CD14-positive monocyte (primary cell): ENCODE measurements around the gene DAP3. TPM values are rescaled to one million over a fixed set of nuclear protein-coding genes. Genes with fewer than 3 reads are reported as not detected.
"Not testable (repeated sequence)": the region's sequence is repeated elsewhere in the genome, so short reads cannot be mapped to it uniquely, and the experiment has no call there.

Experiments
- DNase-seq, 3 donors: peaks; one replicate each; pipeline ENCODE4 v3.0.0-alpha.2; 2011 to 2022
- H2AFZ ChIP-seq: 2 replicates; pipeline ENCODE4 v1.6.0; 2012; ENCODE audit warnings: mild to moderate bottlenecking, low read depth, low read length, inconsistent platforms; ENCODE audit not compliant: insufficient read depth, poor library complexity, severe bottlenecking
- H3K27ac ChIP-seq, 2 donors: 1 replicate in 1 of 2; 2 replicates in 1 of 2; pipeline ENCODE4 v1.5.1; 2012 to 2013; ENCODE audit warnings: low read length in 2 of 2, control low read depth in 1 of 2, inconsistent platforms in 1 of 2, low read depth in 1 of 2, mild to moderate bottlenecking in 1 of 2
- H3K27me3 ChIP-seq, 2 donors: one replicate each; pipeline versions ENCODE4 v1.6.0 to v1.6.1; 2011 to 2013; ENCODE audit warnings: low read length in 2 of 2; ENCODE audit not compliant: control insufficient read depth in 2 of 2, insufficient read depth in 2 of 2
- H3K36me3 ChIP-seq, 2 donors: replicated peaks in 1 of 2; 1 replicate in 1 of 2; 2 replicates in 1 of 2; pipeline versions ENCODE4 v1.5.1 to v1.6.1; 2012 to 2013; ENCODE audit warnings: low read length in 2 of 2, control low read depth in 1 of 2, inconsistent platforms in 1 of 2, mild to moderate bottlenecking in 1 of 2; ENCODE audit not compliant: insufficient read depth in 2 of 2, control insufficient read depth in 1 of 2
- H3K4me1 ChIP-seq, 2 donors: 1 replicate in 1 of 2; 2 replicates in 1 of 2; pipeline versions ENCODE4 v1.5.1 to v1.6.1; 2012 to 2013; ENCODE audit warnings: low read length in 2 of 2, control low read depth in 1 of 2, inconsistent platforms in 1 of 2, mild to moderate bottlenecking in 1 of 2, moderate library complexity in 1 of 2; ENCODE audit not compliant: insufficient read depth in 2 of 2, control insufficient read depth in 1 of 2
- H3K4me2 ChIP-seq: replicated peaks from 2 replicates; pipeline ENCODE3; 2012; ENCODE audit warnings: low read length, moderate library complexity, mild to moderate bottlenecking; ENCODE audit not compliant: poor library complexity, severe bottlenecking; ENCODE audit errors: extremely low read depth
- H3K4me3 ChIP-seq, 3 experiments: fragments of 200-600 bp in 1 of 3; sonication (generic) in 1 of 3; replicated peaks in 1 of 3; 1 replicate in 2 of 3; 2 replicates in 1 of 3; pipeline ENCODE4 v1.5.1; 2011 to 2013; ENCODE audit warnings: low read length in 3 of 3, mild to moderate bottlenecking in 3 of 3, control low read depth in 2 of 3, low read depth in 2 of 3, inconsistent platforms in 1 of 3, moderate library complexity in 1 of 3
- H3K79me2 ChIP-seq: 2 replicates; pipeline ENCODE4 v1.6.0; 2012; ENCODE audit warnings: mild to moderate bottlenecking, control low read depth, inconsistent platforms, low read length, moderate library complexity; ENCODE audit not compliant: insufficient read depth
- H3K9ac ChIP-seq: 2 replicates; pipeline ENCODE4 v1.6.0; 2017; ENCODE audit warnings: low read length, mild to moderate bottlenecking; ENCODE audit not compliant: insufficient read depth, poor library complexity, severe bottlenecking
- H3K9me3 ChIP-seq, 2 donors: replicated peaks in 1 of 2; 1 replicate in 1 of 2; 2 replicates in 1 of 2; pipeline versions ENCODE4 v1.5.1 to v1.6.1; 2012 to 2013; ENCODE audit warnings: low read length in 2 of 2, control low read depth in 1 of 2; ENCODE audit not compliant: control insufficient read depth in 1 of 2, insufficient read depth in 1 of 2
- H4K20me1 ChIP-seq: 2 replicates; pipeline ENCODE4 v1.6.0; 2012; ENCODE audit warnings: mild to moderate bottlenecking, low read length, control low read depth, moderate library complexity; ENCODE audit not compliant: insufficient read depth
- H3K27ac Mint-ChIP-seq, 7 donors: one replicate each; pipeline ENCODE4 v1.8.0; 2020; ENCODE audit warnings: mild to moderate bottlenecking in 7 of 7, mixed read lengths in 7 of 7, moderate library complexity in 6 of 7, inconsistent platforms in 2 of 7
- H3K27me3 Mint-ChIP-seq, 3 donors: one replicate each; pipeline ENCODE4 v1.8.0; 2021 to 2022; ENCODE audit warnings: low read depth in 3 of 3, mild to moderate bottlenecking in 3 of 3, mixed read lengths in 3 of 3, moderate library complexity in 3 of 3, inconsistent platforms in 1 of 3
- H3K36me3 Mint-ChIP-seq, 2 donors: one replicate each; pipeline ENCODE4 v1.8.0; 2020; ENCODE audit warnings: mixed read lengths in 2 of 2, inconsistent platforms in 1 of 2, mild to moderate bottlenecking in 1 of 2
- H3K4me1 Mint-ChIP-seq: one replicate; pipeline ENCODE4 v1.8.0; 2020; ENCODE audit warnings: mild to moderate bottlenecking, mixed read lengths
- H3K4me3 Mint-ChIP-seq, 2 donors: one replicate each; pipeline ENCODE4 v1.8.0; 2020; ENCODE audit warnings: mild to moderate bottlenecking in 2 of 2, mixed read lengths in 2 of 2, moderate library complexity in 1 of 2
- H3K9me3 Mint-ChIP-seq, 7 donors: one replicate each; pipeline ENCODE4 v1.8.0; 2020 to 2022; ENCODE audit warnings: mixed read lengths in 7 of 7, mild to moderate bottlenecking in 6 of 7, moderate library complexity in 6 of 7, inconsistent platforms in 2 of 7
- WGBS: methylation state at CpG from one replicate; pipeline ENCODE4 v1.1.5; 2013; ENCODE audit warnings: missing lambda C conversion rate; ENCODE audit not compliant: insufficient coverage; 5-methylcytosine and 5-hydroxymethylcytosine counted together
- intact Hi-C, 2 donors: fragments of 100-400 bp; cut with micrococcal nuclease; formaldehyde crosslinking; loops; one replicate each; pipeline versions ENCODE4 v1.15.0 to v1.15.1; 2023
- polyA plus RNA-seq, 3 donors: library from polyadenylated mRNA; depleted of rRNA in 1 of 3; unstranded in 2 of 3; stranded (reverse) in 1 of 3; fragments of 300-500 nt in 2 of 3; fragments of >200 nt in 1 of 3; fragmentation: Illumina TruSeq in 2 of 3; gene quantifications; 1 replicate in 2 of 3; 2 replicates in 1 of 3; pipeline ENCODE4 v1.2.3, GENCODE V29; 2012 to 2021
- TF ChIP-seq, protein P1 (sequence below): fragments of 200-600 bp; IDR thresholded peaks from one replicate; pipeline ENCODE4 v1.8.0; 2022; ENCODE audit warnings: antibody characterized with exemption, mild to moderate bottlenecking

The DAP3 gene
- polyA plus RNA-seq, 3 donors = 69.0 to 79.3 (median 72.7) TPM

- H3K9me3 Mint-ChIP-seq, intact Hi-C loops, H3K27me3 ChIP-seq, H3K27me3 Mint-ChIP-seq, H2AFZ ChIP-seq, DNase-seq, H3K27ac Mint-ChIP-seq, H3K4me2 ChIP-seq, H3K9me3 ChIP-seq, H3K4me1 Mint-ChIP-seq, H3K27ac ChIP-seq, H4K20me1 ChIP-seq, H3K9ac ChIP-seq, H3K4me3 Mint-ChIP-seq, H3K4me3 ChIP-seq, H3K4me1 ChIP-seq: not testable (repeated sequence)
- 100% methylated on average over 2 of the region's 3 CpGs for WGBS
- peaks cover 17% of the 10 kb centered on the region for H3K79me2 ChIP-seq
- H3K36me3 ChIP-seq = peaks cover 25 to 60% of the 10 kb centered on the region in 2 donors
- H3K36me3 Mint-ChIP-seq = peaks cover 32 to 53% of the 10 kb centered on the region in 2 donors
Observed at GRCh38 chr1:155712636-155713035, 23.7 kb downstream of the DAP3 start.

DNA sequence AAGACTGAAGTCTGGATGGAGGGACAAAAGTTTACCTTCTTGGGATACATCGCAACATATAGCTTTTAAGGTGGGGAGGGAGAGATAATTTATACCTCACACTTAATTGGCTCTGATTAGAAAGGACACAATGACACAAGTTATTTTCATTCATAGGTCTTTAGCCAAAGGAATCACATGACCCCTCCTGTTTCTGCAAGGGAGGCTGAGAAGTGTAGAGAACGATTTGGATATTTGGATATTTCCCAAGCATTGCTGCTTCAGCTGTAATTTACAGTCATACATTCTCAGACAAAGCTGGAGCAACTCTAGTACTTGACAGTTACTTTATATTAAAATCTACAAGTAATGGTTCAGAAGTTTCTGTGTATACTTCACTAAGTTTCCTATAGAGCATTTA lies 24.2 kb downstream of the DAP3 start:
- no peak overlapping the region for H2AFZ ChIP-seq
- peaks cover 1% of the 10 kb centered on the region for H4K20me1 ChIP-seq
- no CpG with 5 or more reads among the region's 2 CpGs for WGBS
- H3K36me3 Mint-ChIP-seq = peaks cover 35 to 57% of the 10 kb centered on the region in 2 donors
- H3K4me1 ChIP-seq = no peaks in the 10 kb centered on the region
- peaks cover 0 to 7% (median 2%) of the 10 kb centered on the region in 7 donors for H3K9me3 Mint-ChIP-seq
- no peaks in the 10 kb centered on the region for H3K9me3 ChIP-seq
- H3K79me2 ChIP-seq = peaks cover 13% of the 10 kb centered on the region
- H3K27me3 Mint-ChIP-seq = no peaks in the 10 kb centered on the region
- H3K27ac Mint-ChIP-seq = no peak overlapping the region
- peaks cover 2% of the 10 kb centered on the region for H3K4me1 Mint-ChIP-seq
- intact Hi-C loops = no loop called here
- H3K27me3 ChIP-seq = no peaks in the 10 kb centered on the region
- no peak overlapping the region for H3K27ac ChIP-seq
- TF ChIP-seq, protein P1, sequence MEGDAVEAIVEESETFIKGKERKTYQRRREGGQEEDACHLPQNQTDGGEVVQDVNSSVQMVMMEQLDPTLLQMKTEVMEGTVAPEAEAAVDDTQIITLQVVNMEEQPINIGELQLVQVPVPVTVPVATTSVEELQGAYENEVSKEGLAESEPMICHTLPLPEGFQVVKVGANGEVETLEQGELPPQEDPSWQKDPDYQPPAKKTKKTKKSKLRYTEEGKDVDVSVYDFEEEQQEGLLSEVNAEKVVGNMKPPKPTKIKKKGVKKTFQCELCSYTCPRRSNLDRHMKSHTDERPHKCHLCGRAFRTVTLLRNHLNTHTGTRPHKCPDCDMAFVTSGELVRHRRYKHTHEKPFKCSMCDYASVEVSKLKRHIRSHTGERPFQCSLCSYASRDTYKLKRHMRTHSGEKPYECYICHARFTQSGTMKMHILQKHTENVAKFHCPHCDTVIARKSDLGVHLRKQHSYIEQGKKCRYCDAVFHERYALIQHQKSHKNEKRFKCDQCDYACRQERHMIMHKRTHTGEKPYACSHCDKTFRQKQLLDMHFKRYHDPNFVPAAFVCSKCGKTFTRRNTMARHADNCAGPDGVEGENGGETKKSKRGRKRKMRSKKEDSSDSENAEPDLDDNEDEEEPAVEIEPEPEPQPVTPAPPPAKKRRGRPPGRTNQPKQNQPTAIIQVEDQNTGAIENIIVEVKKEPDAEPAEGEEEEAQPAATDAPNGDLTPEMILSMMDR = no peak
- H3K4me3 ChIP-seq = no peak overlapping the region
- no peak overlapping the region for H3K4me2 ChIP-seq
- peaks cover 25 to 64% of the 10 kb centered on the region in 2 donors for H3K36me3 ChIP-seq
- DNase-seq = no peak
- no peak overlapping the region for H3K9ac ChIP-seq
- H3K4me3 Mint-ChIP-seq = no peak overlapping the region

DNA sequence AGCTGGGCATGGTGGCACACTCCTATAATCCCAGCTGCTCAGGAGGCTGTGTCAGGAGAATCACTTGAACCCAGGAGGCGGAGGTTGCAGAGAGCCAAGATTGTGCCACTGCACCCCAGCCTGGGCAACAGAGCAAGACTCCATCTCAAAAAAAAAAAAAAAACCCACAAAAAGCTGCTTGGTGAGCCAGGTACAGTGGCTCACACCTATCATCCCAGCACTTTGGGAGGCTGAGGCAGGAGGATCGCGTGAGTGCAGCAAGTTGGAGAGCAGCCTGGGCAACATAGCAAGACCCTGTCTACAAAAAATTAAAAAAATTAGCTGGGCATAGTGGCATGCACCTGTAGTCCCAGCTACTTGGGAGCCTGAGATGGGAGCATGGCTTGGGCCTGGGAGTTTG lies 26.2 kb downstream of the DAP3 start:
- H3K9ac ChIP-seq, H2AFZ ChIP-seq, H3K79me2 ChIP-seq, H3K9me3 ChIP-seq, DNase-seq, H4K20me1 ChIP-seq, intact Hi-C loops, H3K4me1 Mint-ChIP-seq, H3K4me1 ChIP-seq, H3K4me3 Mint-ChIP-seq, H3K4me3 ChIP-seq, H3K9me3 Mint-ChIP-seq, H3K4me2 ChIP-seq, H3K27ac ChIP-seq, H3K27me3 ChIP-seq, H3K27me3 Mint-ChIP-seq: not testable (repeated sequence)
- Mint-ChIP-seq H3K27ac (peak overlapping the region in 1 of 7 donors; percentile 23), H3K36me3 (peaks cover 38 to 68% of the 10 kb centered on the region in 2 donors)
- no CpG with 5 or more reads among the region's 3 CpGs for WGBS
- peaks cover 23 to 66% of the 10 kb centered on the region in 2 donors for H3K36me3 ChIP-seq
